Subcutaneous adipose tissue (tissue), 4 donors: ENCODE data around the gene DNMT3A. TPM values are rescaled to one million over a fixed set of nuclear protein-coding genes. Genes with fewer than 3 reads are reported as not detected.

Experiments used
- CTCF ChIP-seq: fragments of 450-650 bp; IDR thresholded peaks from one replicate; pipeline ENCODE4 v1.5.1; 2016; ENCODE audit warnings: low read depth, mild to moderate bottlenecking, control low read depth, antibody characterized with exemption, moderate library complexity
- total RNA-seq, 4 donors: library from RNA; depleted of rRNA; stranded (reverse); fragments of >200 nt; gene quantifications; one replicate each; pipeline ENCODE4 v1.1.0, GENCODE V29; 2016

DNMT3A gene
- total RNA-seq, 4 donors from 2014 or later, result 8.3 to 10.7 (median 10.0) TPM

GRCh38 chr2:25356088-25356487, 14.4 kb upstream of the DNMT3A start:
- TF ChIP-seq CTCF, result no peak

GRCh38 chr2:25355270-25355669, 13.5 kb upstream of the DNMT3A start:
- TF ChIP-seq CTCF, result no peak

GRCh38 chr2:25354116-25354515, 12.4 kb upstream of the DNMT3A start:
- no peak for TF ChIP-seq CTCF

GRCh38 chr2:25349397-25349796, 7.7 kb upstream of the DNMT3A start:
- no peak for TF ChIP-seq CTCF

GRCh38 chr2:25347846-25348245, 6.1 kb upstream of the DNMT3A start:
- TF ChIP-seq CTCF, result no peak

GRCh38 chr2:25347205-25347815, 5.6 kb upstream of the DNMT3A start:
- no peak for TF ChIP-seq CTCF

- no peak for TF ChIP-seq CTCF
Observed at GRCh38 chr2:25343187-25343825, 1.6 kb upstream of the DNMT3A start.
